LNCaP clone FGC (cell line): ENCODE measurements around the gene NUP107.

Source experiments
- DNase-seq: peaks from one replicate; pipeline ENCODE4 v3.0.0-alpha.2; 2011; ENCODE audit warnings: low read depth
- H3K4me3 ChIP-seq: 2 replicates; pipeline ENCODE4 v1.5.1; 2011; ENCODE audit warnings: mild to moderate bottlenecking, low read depth, low read length, control low read depth
- TF ChIP-seq, protein P1 (sequence below): IDR thresholded peaks from 2 replicates; pipeline ENCODE4 v1.5.1; 2012; ENCODE audit warnings: mild to moderate bottlenecking; ENCODE audit not compliant: control insufficient read depth, insufficient read depth; ENCODE audit errors: extremely low read depth

NUP107 gene

DNA sequence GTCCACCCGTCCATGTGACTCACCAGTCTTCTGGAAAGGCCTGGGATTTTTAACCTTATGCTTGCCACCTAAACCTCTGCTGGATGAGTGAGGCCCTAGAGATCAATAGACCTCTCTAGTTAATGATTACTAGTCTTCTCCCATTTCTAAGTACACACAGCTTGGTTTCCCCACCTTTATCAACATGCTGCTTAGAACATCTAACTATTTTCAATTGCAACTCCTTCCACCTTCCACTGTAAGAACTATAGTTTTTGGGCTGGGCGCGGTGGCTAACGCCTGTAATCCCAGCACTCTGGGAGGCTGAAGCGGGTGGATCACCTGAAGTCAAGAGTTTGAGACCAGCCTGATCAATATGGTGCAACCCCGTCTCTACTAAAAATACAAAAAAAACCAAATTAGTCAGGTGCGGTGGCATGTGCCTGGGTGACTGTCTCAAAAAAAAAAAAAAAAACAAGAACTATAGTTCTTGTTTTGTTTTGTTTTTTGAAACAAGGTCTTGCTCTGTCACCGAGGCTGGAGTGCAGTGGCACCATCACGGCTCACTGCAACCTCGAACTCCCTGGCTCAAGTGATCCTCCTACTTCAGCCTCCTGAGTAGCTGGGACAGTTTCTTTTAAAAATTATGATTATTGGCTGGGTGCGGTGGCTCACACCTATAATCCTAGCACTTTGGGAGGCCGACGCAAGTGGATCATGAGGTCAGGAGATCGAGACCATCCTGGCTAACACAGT, 102.5 kb downstream of the NUP107 start:
- TF ChIP-seq, protein P1, sequence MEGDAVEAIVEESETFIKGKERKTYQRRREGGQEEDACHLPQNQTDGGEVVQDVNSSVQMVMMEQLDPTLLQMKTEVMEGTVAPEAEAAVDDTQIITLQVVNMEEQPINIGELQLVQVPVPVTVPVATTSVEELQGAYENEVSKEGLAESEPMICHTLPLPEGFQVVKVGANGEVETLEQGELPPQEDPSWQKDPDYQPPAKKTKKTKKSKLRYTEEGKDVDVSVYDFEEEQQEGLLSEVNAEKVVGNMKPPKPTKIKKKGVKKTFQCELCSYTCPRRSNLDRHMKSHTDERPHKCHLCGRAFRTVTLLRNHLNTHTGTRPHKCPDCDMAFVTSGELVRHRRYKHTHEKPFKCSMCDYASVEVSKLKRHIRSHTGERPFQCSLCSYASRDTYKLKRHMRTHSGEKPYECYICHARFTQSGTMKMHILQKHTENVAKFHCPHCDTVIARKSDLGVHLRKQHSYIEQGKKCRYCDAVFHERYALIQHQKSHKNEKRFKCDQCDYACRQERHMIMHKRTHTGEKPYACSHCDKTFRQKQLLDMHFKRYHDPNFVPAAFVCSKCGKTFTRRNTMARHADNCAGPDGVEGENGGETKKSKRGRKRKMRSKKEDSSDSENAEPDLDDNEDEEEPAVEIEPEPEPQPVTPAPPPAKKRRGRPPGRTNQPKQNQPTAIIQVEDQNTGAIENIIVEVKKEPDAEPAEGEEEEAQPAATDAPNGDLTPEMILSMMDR: no peak
- no peak overlapping the region for H3K4me3 ChIP-seq
- no peak for DNase-seq

DNA sequence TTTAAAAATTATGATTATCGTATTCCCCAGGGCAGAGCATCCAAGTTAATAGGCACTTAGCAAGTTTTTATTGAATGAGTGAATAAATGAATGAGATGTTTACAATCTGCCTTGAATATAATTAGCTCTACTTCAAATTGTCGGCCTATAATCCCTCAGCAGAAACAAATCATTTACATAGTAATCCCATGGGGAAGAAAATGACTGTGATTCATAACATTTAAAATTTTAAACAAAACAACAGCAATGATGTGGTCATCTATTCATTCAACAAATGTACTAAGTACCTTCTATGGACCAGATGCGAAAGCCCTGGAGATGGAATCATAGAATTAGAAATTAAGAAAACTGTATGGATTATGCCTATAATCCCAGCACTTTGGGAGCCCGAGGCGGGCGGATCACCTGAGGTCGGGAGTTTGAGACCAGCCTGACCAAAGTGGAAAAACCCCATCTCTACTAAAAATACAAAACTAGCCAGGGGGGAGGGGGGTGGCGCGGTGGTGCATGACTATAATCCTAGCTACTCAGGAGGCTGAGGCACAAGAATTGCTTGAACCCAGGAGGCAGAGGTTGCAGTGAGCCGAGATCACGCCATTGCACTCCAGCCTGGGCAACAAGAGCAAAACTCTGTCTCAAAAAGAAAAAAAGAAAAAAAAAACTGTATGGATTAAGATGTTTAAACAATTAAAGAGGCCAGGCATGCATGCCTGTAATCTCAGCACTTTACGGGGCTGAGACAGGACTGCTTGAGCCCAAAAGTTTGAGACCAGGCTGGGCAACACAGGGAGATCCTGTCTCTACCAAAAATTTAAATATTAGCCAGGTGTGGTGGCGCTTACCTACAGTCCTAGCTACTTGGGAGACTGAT, 103.5 kb downstream of the NUP107 start:
- H3K4me3 ChIP-seq: no peak overlapping the region
- DNase-seq: no peak
- TF ChIP-seq, protein P1: no peak

DNA sequence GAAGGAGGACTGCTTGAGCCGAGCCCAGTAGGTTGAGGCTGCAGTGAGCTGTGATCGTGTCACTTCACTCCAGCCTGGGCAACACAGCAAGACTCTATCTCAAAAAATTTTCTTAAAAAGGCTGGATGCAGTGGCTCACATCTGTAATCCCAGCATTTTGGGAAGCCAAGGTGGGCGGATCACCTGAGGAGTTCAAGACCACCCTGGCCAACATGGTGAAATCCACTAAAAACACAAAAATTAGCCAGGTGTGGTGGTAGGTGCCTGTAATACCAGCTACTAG, 104.1 kb downstream of the NUP107 start:
- TF ChIP-seq, protein P1: no peak
- no peak overlapping the region for H3K4me3 ChIP-seq
- no peak for DNase-seq

DNA sequence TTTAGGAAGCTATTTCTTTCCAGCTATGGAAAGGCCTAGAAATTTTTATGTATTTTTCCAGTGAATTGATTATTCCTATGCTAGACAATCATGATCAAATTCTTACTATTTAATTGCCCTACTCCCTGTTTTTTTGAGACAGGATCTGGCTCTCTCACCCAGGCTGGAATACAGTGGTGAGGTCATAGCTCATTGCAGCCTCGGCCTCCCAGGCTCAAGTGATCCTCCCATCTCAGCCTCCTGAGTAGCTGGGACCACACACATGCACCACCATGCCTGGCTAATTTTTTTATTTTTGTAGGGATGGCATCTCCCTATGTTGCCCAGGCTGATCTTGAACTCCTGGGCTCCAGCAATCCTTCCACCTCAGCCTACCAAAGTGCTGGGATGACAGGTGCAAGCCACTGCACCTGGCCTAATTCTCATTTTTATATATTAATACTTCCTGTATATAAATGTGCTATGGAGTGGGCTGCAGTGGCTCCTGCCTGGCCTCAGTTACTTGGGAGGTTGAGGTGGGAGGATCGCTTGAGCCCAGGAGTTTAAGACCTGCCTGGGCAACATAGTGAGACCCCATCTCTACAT, 105.2 kb downstream of the NUP107 start:
- no peak for DNase-seq
- TF ChIP-seq, protein P1: no peak
- no peak overlapping the region for H3K4me3 ChIP-seq

DNA sequence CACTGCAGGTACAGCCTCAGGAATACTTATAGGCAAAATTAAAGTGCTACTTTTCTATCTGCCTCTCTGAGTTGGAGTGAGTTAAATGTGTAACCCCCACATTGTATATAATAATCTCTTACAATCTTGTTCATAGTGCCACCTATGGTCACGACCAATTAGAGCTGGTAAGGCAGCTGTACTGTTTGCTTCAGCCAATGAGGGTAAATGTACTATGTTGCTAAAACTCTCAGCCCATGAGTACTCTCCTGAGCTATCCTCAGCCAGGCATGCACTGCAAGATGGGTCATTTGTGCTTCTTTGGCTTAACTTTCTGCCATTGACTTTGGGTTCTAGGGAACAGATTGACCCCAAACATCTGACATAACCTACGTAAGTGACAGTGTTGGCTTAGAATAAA, 106.2 kb downstream of the NUP107 start:
- DNase-seq: no peak
- no peak overlapping the region for H3K4me3 ChIP-seq
- TF ChIP-seq, protein P1: no peak

DNA sequence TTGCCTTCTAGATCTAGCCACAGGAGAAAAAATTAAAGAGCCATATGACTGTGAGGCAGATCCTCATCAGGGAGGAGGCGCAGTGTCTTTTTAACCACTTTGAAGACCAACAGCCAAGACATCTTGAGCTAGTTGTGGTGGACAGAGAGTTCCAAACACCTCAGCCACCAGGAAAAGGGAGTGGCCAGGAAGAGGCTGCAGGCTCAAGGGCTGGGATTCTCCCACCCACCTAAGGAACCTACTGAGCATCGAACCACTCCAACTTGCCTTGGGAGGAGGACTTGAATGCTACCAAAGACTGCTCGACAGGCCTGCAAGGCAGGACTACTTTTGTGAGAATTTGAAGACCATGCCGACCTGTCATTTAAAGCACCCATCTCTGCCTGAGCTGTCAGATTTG, 106.7 kb downstream of the NUP107 start:
- no peak overlapping the region for H3K4me3 ChIP-seq
- DNase-seq: no peak
- TF ChIP-seq, protein P1: no peak
